Endodermal cell (in vitro differentiated cells): ENCODE measurements around the gene TTLL10. TPM values are rescaled to one million over a fixed set of nuclear protein-coding genes. Genes with fewer than 3 reads are reported as not detected.

ENCODE experiments used
- DNase-seq: peaks from one replicate; pipeline ENCODE4 v3.0.0-alpha.2; 2017
- H3K27ac ChIP-seq: 2 replicates; pipeline ENCODE4 v1.5.1; 2013; ENCODE audit warnings: mild to moderate bottlenecking, low read depth, low read length, moderate library complexity
- H3K27me3 ChIP-seq: 2 replicates; pipeline ENCODE4 v1.6.1; 2013; ENCODE audit warnings: mild to moderate bottlenecking, low read length, moderate library complexity; ENCODE audit not compliant: insufficient read depth, control insufficient read depth, poor library complexity, severe bottlenecking
- H3K36me3 ChIP-seq: 2 replicates; pipeline ENCODE4 v1.7.0; 2013; ENCODE audit warnings: mild to moderate bottlenecking, low read length, moderate library complexity; ENCODE audit not compliant: control insufficient read depth, insufficient read depth
- H3K4me1 ChIP-seq: one replicate; pipeline ENCODE4 v1.7.0; 2013; ENCODE audit warnings: low read length; ENCODE audit not compliant: control insufficient read depth, insufficient read depth
- H3K4me3 ChIP-seq: 2 replicates; pipeline ENCODE4 v1.5.1; 2013; ENCODE audit warnings: mild to moderate bottlenecking, low read length, moderate library complexity
- H3K9ac ChIP-seq: 2 replicates; pipeline ENCODE4 v1.6.1; 2013; ENCODE audit warnings: mild to moderate bottlenecking, low read length, moderate library complexity; ENCODE audit not compliant: poor library complexity, severe bottlenecking; ENCODE audit errors: extremely low read depth
- H3K9me3 ChIP-seq: 2 replicates; pipeline ENCODE4 v1.6.1; 2013; ENCODE audit warnings: mild to moderate bottlenecking, low read length, moderate library complexity; ENCODE audit not compliant: control insufficient read depth
- H3K27ac Mint-ChIP-seq: 2 replicates; pipeline ENCODE4 v1.8.0; 2020; ENCODE audit warnings: mixed read lengths
- H3K27me3 Mint-ChIP-seq: 2 replicates; pipeline ENCODE4 v1.8.0; 2021; ENCODE audit warnings: mild to moderate bottlenecking, mixed read lengths; ENCODE audit not compliant: insufficient read depth
- H3K36me3 Mint-ChIP-seq: 2 replicates; pipeline ENCODE4 v1.8.0; 2020; ENCODE audit warnings: low read depth, mixed read lengths
- H3K4me1 Mint-ChIP-seq: 2 replicates; pipeline ENCODE4 v1.8.0; 2020; ENCODE audit warnings: mixed read lengths
- H3K4me3 Mint-ChIP-seq: 2 replicates; pipeline ENCODE4 v1.8.0; 2020; ENCODE audit warnings: mild to moderate bottlenecking, moderate library complexity, mixed read lengths
- H3K9me3 Mint-ChIP-seq: 2 replicates; pipeline ENCODE4 v1.8.0; 2020; ENCODE audit warnings: mild to moderate bottlenecking, mixed read lengths
- CTCF ChIP-seq: fragments of 200-600 bp; sonication (generic); conservative IDR thresholded peaks from 2 replicates; pipeline ENCODE4 v1.5.0; 2021; ENCODE audit warnings: antibody characterized with exemption, mild to moderate bottlenecking
- WGBS, 2 experiments: methylation state at CpG; one replicate each; pipeline versions ENCODE4 v1.1.5 to v1.1.7; 2013; ENCODE audit warnings: missing lambda C conversion rate in 2 of 2, mixed read lengths in 1 of 2; ENCODE audit not compliant: insufficient coverage in 1 of 2, insufficient read length in 1 of 2; 5-methylcytosine and 5-hydroxymethylcytosine counted together
- total RNA-seq, 2 donors: library from RNA; stranded (reverse); fragmentation: NEBNext Ultra II Directional in 1 of 2; extraction: Animal tissue kit (Norgen Biotek cat#: 25700) in 1 of 2; gene quantifications; 2 replicates in 1 of 2; 3 replicates in 1 of 2; pipeline ENCODE4 v1.2.1, GENCODE V29; 2021

Gene TTLL10
- total RNA-seq, 2 donors from 2014 or later = 0.93 to 1.2 TPM

GRCh38 chr1:1212780-1213344 lies 39.2 kb downstream of the TTLL10 start:
- H3K27ac ChIP-seq = no peak overlapping the region
- no peak overlapping the region for H3K9ac ChIP-seq
- H3K4me1 ChIP-seq = no peaks in the 10 kb centered on the region
- no peak overlapping the region for H3K4me3 Mint-ChIP-seq
- peaks cover 10% of the 10 kb centered on the region for H3K36me3 Mint-ChIP-seq
- H3K27ac Mint-ChIP-seq = no peak overlapping the region
- H3K9me3 Mint-ChIP-seq = no peaks in the 10 kb centered on the region
- peaks cover 6% of the 10 kb centered on the region for H3K36me3 ChIP-seq
- 94 to 100% methylated on average over 1 to 24 of the region's 24 CpGs for WGBS, 2 experiments
- H3K9me3 ChIP-seq = no peaks in the 10 kb centered on the region
- TF ChIP-seq CTCF = no peak
- DNase-seq = no peak
- no peaks in the 10 kb centered on the region for H3K4me1 Mint-ChIP-seq
- no peaks in the 10 kb centered on the region for H3K27me3 ChIP-seq
- H3K4me3 ChIP-seq = no peak overlapping the region
- no peaks in the 10 kb centered on the region for H3K27me3 Mint-ChIP-seq

GRCh38 chr1:1213345-1214265 lies 39.9 kb downstream of the TTLL10 start, which contains the start of gene TNFRSF4:
TNFRSF4 (minus strand) TSS chr1:1214153; CDS start chr1:1214127, 26 bp downstream.
- no peaks in the 10 kb centered on the region for H3K4me1 Mint-ChIP-seq
- no peaks in the 10 kb centered on the region for H3K9me3 ChIP-seq
- H3K36me3 ChIP-seq = peaks cover 6% of the 10 kb centered on the region
- H3K36me3 Mint-ChIP-seq = peaks cover 10% of the 10 kb centered on the region
- H3K9me3 Mint-ChIP-seq = no peaks in the 10 kb centered on the region
- H3K4me3 ChIP-seq = no peak within 1 kb of the TSS
- no peak within 1 kb of the TSS for H3K9ac ChIP-seq
- H3K27me3 ChIP-seq = no peaks in the 10 kb centered on the region
- 90 to 92% methylated on average over 8 to 56 of the region's 56 CpGs for WGBS, 2 experiments
- no peak within 1 kb of the TSS for H3K27ac Mint-ChIP-seq
- no peak within 1 kb of the TSS for H3K4me3 Mint-ChIP-seq
- H3K27ac ChIP-seq = no peak within 1 kb of the TSS
- DNase-seq = no peak
- H3K27me3 Mint-ChIP-seq = no peaks in the 10 kb centered on the region
- TF ChIP-seq CTCF = no peak
- H3K4me1 ChIP-seq = no peaks in the 10 kb centered on the region

- no peaks in the 10 kb centered on the region for H3K9me3 ChIP-seq
- Mint-ChIP-seq H3K4me3 (no peak overlapping the region), H3K27me3 (no peaks in the 10 kb centered on the region), H3K36me3 (peaks cover 14% of the 10 kb centered on the region), H3K27ac (no peak overlapping the region), H3K4me1 (no peaks in the 10 kb centered on the region), H3K9me3 (no peaks in the 10 kb centered on the region)
- WGBS, 2 experiments = 80 to 88% methylated on average over 8 to 11 of the region's 11 CpGs
- no peak for TF ChIP-seq CTCF
- H3K4me3 ChIP-seq = no peak overlapping the region
- H3K27ac ChIP-seq = no peak overlapping the region
- DNase-seq = no peak
- H3K9ac ChIP-seq = no peak overlapping the region
- no peaks in the 10 kb centered on the region for H3K27me3 ChIP-seq
- no peaks in the 10 kb centered on the region for H3K4me1 ChIP-seq
- peaks cover 6% of the 10 kb centered on the region for H3K36me3 ChIP-seq
Observed at GRCh38 chr1:1215080-1215676, 41.5 kb downstream of the TTLL10 start.
